PC-3 (cell line): ENCODE data around the gene DOK7. TPM values are rescaled to one million over a fixed set of nuclear protein-coding genes. Genes with fewer than 3 reads are reported as not detected.

Experiments
- ATAC-seq: fragments of 200-7000 bp; cut with Tn5 transposase; 2 replicates; pipeline ENCODE4 v1.9.1; 2020; ENCODE audit warnings: mild to moderate bottlenecking, moderate library complexity
- BruUV-seq: library from RNA; stranded (reverse); fragments of 400-500 nt; replicated peaks from 2 replicates; lab custom pipeline; 2021; lab: Mats Ljungman, UMichigan
- CTCF ChIA-PET: fragments of 300-600 bp; sonication (Branson Sonifier 250); formaldehyde crosslinking; loops from one replicate; lab custom pipeline; 2022; ENCODE audit warnings: antibody characterized with exemption; lab: Charles Lee
- POLR2A ChIA-PET: fragments of 300-600 bp; sonication (Branson Sonifier 250); formaldehyde crosslinking; loops from one replicate; lab custom pipeline; 2022; ENCODE audit warnings: antibody characterized with exemption; ENCODE audit not compliant: unreplicated experiment; lab: Charles Lee
- DNase-seq: peaks from one replicate; pipeline ENCODE4 v3.0.0-alpha.2; 2015
- H2AFZ ChIP-seq: fragments of 300-600 bp; sonication (generic); 2 replicates; pipeline ENCODE4 v1.6.0; 2016; ENCODE audit warnings: antibody characterized with exemption, low read length
- H3F3A ChIP-seq: fragments of 300-600 bp; sonication (generic); one replicate; pipeline ENCODE4 v1.6.0; 2017; ENCODE audit warnings: antibody characterized with exemption, low read length, control low read depth, mild to moderate bottlenecking; ENCODE audit not compliant: unreplicated experiment
- H3K27ac ChIP-seq: fragments of 300-600 bp; sonication (generic); 2 replicates; pipeline ENCODE4 v1.5.1; 2016; ENCODE audit warnings: mild to moderate bottlenecking, low read length
- H3K27me3 ChIP-seq: fragments of 300-600 bp; sonication (generic); 2 replicates; pipeline ENCODE4 v1.6.1; 2016; ENCODE audit warnings: low read length, mixed read lengths
- H3K36me3 ChIP-seq: fragments of 300-600 bp; sonication (generic); 2 replicates; pipeline ENCODE4 v1.6.1; 2016; ENCODE audit warnings: low read depth, mixed run types, low read length, mixed read lengths
- H3K4me1 ChIP-seq: fragments of 300-600 bp; sonication (generic); 2 replicates; pipeline ENCODE4 v1.5.1; 2016; ENCODE audit warnings: low read length; ENCODE audit not compliant: insufficient read depth
- H3K4me2 ChIP-seq: fragments of 300-600 bp; sonication (generic); 2 replicates; pipeline ENCODE4 v1.6.0; 2016; ENCODE audit warnings: low read length
- H3K4me3 ChIP-seq: fragments of 300-600 bp; sonication (generic); 2 replicates; pipeline ENCODE4 v1.5.1; 2016; ENCODE audit warnings: mild to moderate bottlenecking, low read length, mixed read lengths
- H3K79me2 ChIP-seq: fragments of 300-600 bp; sonication (generic); 2 replicates; pipeline ENCODE4 v1.6.1; 2017; ENCODE audit warnings: low read length, mixed read lengths
- H3K9ac ChIP-seq: fragments of 300-600 bp; sonication (generic); 2 replicates; pipeline ENCODE4 v1.6.0; 2016; ENCODE audit warnings: mild to moderate bottlenecking, low read length
- H3K9me2 ChIP-seq: fragments of 300-600 bp; sonication (generic); replicated peaks from 2 replicates; pipeline ENCODE4 v1.6.1; 2016; ENCODE audit warnings: mixed run types, low read length, mixed read lengths
- H3K9me3 ChIP-seq: fragments of 300-600 bp; sonication (generic); 2 replicates; pipeline ENCODE4 v1.6.1; 2016; ENCODE audit warnings: low read length, mixed read lengths
- H4K20me1 ChIP-seq: fragments of 300-600 bp; sonication (generic); 2 replicates; pipeline ENCODE4 v1.6.1; 2016; ENCODE audit warnings: low read length, mixed read lengths
- EZH2 ChIP-seq: fragments of 300-600 bp; sonication (generic); IDR thresholded peaks from one replicate; pipeline ENCODE4 v1.6.1; 2017; ENCODE audit warnings: antibody characterized with exemption, mild to moderate bottlenecking, low read length; ENCODE audit not compliant: unreplicated experiment
- EZH2phosphoT487 ChIP-seq: fragments of 300-600 bp; sonication (generic); IDR thresholded peaks from 2 replicates; pipeline ENCODE4 v1.6.1; 2018; ENCODE audit warnings: mild to moderate bottlenecking, antibody characterized with exemption, low read length, borderline replicate concordance
- intact Hi-C: fragments of 100-400 bp; cut with micrococcal nuclease; formaldehyde crosslinking; loops from 2 replicates; pipeline ENCODE4 v1.9.0; 2023
- total RNA-seq: library from RNA; depleted of rRNA; stranded (reverse); fragments of >200 nt; gene quantifications from 2 replicates; pipeline ENCODE4 v1.2.3, GENCODE V29; 2014
- TF ChIP-seq, protein P1 (sequence below): fragments of 300-600 bp; sonication (generic); conservative IDR thresholded peaks from 2 replicates; pipeline ENCODE4 v1.5.1; 2017; ENCODE audit warnings: antibody characterized with exemption, low read depth, mild to moderate bottlenecking, low read length

Gene DOK7
- total RNA-seq, 1 experiment from 2014 or later = 2.5 TPM

DNA sequence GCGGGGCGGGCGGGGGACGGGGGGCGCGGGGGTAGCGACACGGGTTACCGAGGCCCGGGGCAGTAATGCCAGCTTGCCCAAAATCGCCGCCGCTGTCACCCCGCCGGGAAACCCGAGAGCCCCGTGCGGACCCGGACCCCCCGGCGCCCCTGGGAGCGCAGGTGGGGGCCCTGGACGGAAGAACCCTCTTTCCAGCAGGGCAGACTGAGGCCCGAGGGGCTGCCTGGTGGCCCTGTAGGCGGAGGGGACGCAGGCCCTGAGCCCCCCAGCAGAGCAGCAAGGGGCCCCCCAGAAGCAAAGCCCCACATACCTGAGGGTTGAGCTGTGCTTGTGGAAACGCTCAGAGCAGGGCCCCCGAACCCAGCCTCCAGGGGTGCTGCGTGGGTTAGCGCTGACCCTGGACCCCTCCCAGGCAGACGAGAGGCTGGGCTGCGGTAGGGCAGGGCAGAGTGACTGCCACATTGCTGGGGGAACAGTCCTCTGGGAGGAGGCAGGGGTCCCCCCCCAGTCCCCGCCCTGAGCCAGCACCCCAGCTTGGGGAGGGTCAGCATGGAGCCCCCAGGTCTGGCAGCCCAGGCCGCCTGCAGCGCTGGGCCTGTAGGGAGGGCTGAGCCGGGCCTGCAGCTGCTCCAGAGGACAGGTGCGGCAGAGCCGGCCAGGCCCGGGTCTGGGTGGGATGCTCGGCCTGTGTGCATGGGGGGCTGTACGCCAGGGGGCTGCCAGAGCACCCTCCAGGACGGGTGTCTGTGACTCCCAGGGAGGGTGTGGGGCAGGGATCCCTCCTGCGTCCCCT lies 646 bp downstream of the DOK7 start:
- peak overlapping the region; percentile 32; the same call in 1 of the 2 replicates for H3K4me3 ChIP-seq
- TF ChIP-seq EZH2phosphoT487 = no peak
- no peak for TF ChIP-seq EZH2
- TF ChIP-seq, protein P1, sequence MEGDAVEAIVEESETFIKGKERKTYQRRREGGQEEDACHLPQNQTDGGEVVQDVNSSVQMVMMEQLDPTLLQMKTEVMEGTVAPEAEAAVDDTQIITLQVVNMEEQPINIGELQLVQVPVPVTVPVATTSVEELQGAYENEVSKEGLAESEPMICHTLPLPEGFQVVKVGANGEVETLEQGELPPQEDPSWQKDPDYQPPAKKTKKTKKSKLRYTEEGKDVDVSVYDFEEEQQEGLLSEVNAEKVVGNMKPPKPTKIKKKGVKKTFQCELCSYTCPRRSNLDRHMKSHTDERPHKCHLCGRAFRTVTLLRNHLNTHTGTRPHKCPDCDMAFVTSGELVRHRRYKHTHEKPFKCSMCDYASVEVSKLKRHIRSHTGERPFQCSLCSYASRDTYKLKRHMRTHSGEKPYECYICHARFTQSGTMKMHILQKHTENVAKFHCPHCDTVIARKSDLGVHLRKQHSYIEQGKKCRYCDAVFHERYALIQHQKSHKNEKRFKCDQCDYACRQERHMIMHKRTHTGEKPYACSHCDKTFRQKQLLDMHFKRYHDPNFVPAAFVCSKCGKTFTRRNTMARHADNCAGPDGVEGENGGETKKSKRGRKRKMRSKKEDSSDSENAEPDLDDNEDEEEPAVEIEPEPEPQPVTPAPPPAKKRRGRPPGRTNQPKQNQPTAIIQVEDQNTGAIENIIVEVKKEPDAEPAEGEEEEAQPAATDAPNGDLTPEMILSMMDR = no peak
- no TSS peak for BruUV-seq
- no peaks in the 10 kb centered on the region for H3K9me2 ChIP-seq
- ChIA-PET POLR2A (no interaction called here), CTCF (no interaction called here)
- peaks cover 11% of the 10 kb centered on the region; the same call in 1 of the 2 replicates for H3K4me1 ChIP-seq
- no peaks in the 10 kb centered on the region for H3K27me3 ChIP-seq
- no peak overlapping the region for H3K9ac ChIP-seq
- no peak overlapping the region for H3K27ac ChIP-seq
- intact Hi-C loops = no loop called here
- peak overlapping the region; percentile 51 for H3K4me2 ChIP-seq
- H3K9me3 ChIP-seq = no peaks in the 10 kb centered on the region
- H3K79me2 ChIP-seq = no peaks in the 10 kb centered on the region
- no peaks in the 10 kb centered on the region for H3K36me3 ChIP-seq
- H4K20me1 ChIP-seq = no peaks in the 10 kb centered on the region
- no peaks in the 10 kb centered on the region for H3F3A ChIP-seq
- H2AFZ ChIP-seq = no peak overlapping the region
- ATAC-seq = no peak
- no peak for DNase-seq

DNA sequence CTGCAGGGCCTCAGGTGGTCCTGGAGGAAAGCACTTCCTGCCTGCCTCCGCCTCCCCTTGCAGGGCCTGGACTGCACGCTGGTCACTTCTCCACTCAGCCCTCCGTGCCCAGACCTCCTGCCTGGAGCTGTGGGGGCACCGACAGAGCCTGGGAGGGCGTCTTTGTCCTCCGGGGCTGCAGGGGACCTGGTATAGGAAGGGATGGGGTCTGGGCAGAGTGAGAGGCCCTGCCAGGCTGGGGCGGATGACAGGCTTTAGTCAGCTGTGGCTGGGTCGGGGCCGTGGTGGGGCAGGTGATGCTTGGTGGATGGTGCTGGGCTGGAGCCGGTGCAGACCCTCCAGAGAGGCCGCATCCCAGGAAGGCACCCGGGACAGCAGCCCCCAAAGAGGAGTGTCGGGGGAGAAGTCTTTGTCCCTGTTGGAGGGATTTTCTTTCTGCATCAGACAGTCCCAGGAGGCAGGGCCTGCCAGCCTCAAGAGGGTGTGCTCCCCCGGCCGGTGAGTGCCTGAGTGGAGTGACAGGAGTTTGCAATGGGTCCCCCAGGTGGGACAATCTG lies 1.3 kb downstream of the DOK7 start:
- intact Hi-C loops = no loop called here

GRCh38 chr4:3464911-3465697 lies 2.0 kb downstream of the DOK7 start:
- intact Hi-C loops = no loop called here
- no peak for DNase-seq
- TF ChIP-seq, protein P1 = no peak
- TF ChIP-seq EZH2phosphoT487 (no peak), EZH2 (no peak)

More for the DNA sequence above, 1.3 kb downstream of the DOK7 start:
- H2AFZ ChIP-seq = no peak overlapping the region
- no peaks in the 10 kb centered on the region for H4K20me1 ChIP-seq
- no peaks in the 10 kb centered on the region for H3K9me3 ChIP-seq
- TF ChIP-seq EZH2phosphoT487 (no peak), EZH2 (no peak)
- ATAC-seq (no peak), DNase-seq (no peak)
- H3K4me3 ChIP-seq = no peak overlapping the region
- ChIA-PET POLR2A (no interaction called here), CTCF (no interaction called here)
- H3K27ac ChIP-seq = no peak overlapping the region
- no peaks in the 10 kb centered on the region for H3K36me3 ChIP-seq
- no peaks in the 10 kb centered on the region for H3K79me2 ChIP-seq
- no peaks in the 10 kb centered on the region for H3K9me2 ChIP-seq
- no peak overlapping the region for H3K9ac ChIP-seq
- peaks cover 11% of the 10 kb centered on the region; the same call in 1 of the 2 replicates for H3K4me1 ChIP-seq
- BruUV-seq = no TSS peak
- no peaks in the 10 kb centered on the region for H3K27me3 ChIP-seq
- H3F3A ChIP-seq = no peaks in the 10 kb centered on the region
- H3K4me2 ChIP-seq = no peak overlapping the region

More at GRCh38 chr4:3464911-3465697, 2.0 kb downstream of the DOK7 start:
- BruUV-seq = no TSS peak
- H3K4me1 ChIP-seq = peaks cover 11% of the 10 kb centered on the region; the same call in 1 of the 2 replicates
- ChIA-PET CTCF (no interaction called here), POLR2A (no interaction called here)
- no peaks in the 10 kb centered on the region for H3K79me2 ChIP-seq
- no peaks in the 10 kb centered on the region for H3K9me2 ChIP-seq
- H3K36me3 ChIP-seq = no peaks in the 10 kb centered on the region
- no peak overlapping the region for H2AFZ ChIP-seq
- no peak overlapping the region for H3K9ac ChIP-seq
- no peaks in the 10 kb centered on the region for H3F3A ChIP-seq
- no peaks in the 10 kb centered on the region for H3K27me3 ChIP-seq
- no peak overlapping the region for H3K4me2 ChIP-seq
- no peaks in the 10 kb centered on the region for H4K20me1 ChIP-seq
- ATAC-seq = no peak
- no peaks in the 10 kb centered on the region for H3K9me3 ChIP-seq
- H3K27ac ChIP-seq = no peak overlapping the region
- H3K4me3 ChIP-seq = no peak overlapping the region
